Effector CD8-positive, alpha-beta T cell (primary cell): ENCODE data around the gene ZNF394.

ENCODE experiments used
- DNase-seq: peaks from one replicate; lab custom pipeline; 2025; lab: John Stamatoyannopoulos, UW

The ZNF394 gene

DNA sequence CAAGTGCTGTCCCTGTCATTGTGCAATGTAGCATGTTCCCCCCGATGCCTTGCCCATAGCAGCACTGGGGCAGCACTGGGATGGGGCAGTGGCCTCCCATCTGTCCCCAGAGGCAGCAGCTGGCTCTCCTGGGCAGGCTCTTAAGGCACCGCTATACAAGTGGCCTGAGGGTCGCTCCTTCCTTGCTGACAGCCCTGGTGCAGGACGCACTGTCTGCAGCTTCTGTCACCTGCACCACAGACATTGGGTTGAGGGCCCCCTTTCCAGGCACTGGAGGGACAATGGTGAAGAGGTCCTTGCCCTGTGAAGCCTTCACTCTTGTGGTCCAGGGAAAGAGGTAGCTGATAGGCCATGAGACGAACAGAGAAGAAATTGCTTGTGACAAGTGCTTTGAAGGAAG, 50.8 kb downstream of the ZNF394 start:
- no peak for DNase-seq

DNA sequence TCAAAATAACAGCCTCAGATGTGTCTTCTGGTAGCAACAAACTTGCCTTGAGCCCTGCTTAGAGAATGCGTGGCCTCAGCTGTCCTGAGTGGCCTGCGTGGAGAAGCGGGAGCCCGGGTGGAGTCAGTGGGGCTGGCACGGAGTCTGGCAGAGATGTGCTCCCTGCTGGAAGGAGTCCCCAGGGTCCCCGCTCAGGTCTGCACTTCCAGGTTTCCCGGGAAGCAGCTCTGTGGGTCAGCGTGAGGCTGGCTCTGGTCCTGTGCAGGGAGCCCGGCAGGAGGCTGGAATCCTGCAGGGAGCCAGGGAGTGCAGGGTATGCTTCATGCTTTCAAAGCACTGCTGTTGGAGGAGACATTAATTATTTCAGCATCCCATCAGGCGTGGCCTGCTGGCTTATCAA, 51.2 kb downstream of the ZNF394 start:
- no peak for DNase-seq

DNA sequence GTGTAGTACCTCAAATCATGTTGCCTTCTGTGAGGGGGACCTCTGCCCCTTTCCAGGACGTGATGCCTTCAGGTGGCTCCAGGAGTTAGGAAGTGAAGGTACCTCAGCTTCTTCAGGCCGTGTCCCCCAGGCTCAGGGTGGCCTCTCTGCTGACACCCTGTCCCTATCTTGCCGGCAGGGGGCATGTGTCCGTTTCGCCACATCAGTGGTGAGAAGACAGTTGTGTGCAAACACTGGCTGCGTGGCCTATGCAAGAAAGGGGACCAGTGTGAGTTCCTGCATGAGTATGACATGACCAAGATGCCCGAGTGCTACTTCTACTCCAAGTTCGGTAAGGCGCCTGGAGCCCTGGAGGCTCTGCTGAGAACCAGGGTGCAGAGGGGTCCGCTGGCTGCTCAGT, 52.1 kb downstream of the ZNF394 start:
- no peak for DNase-seq

DNA sequence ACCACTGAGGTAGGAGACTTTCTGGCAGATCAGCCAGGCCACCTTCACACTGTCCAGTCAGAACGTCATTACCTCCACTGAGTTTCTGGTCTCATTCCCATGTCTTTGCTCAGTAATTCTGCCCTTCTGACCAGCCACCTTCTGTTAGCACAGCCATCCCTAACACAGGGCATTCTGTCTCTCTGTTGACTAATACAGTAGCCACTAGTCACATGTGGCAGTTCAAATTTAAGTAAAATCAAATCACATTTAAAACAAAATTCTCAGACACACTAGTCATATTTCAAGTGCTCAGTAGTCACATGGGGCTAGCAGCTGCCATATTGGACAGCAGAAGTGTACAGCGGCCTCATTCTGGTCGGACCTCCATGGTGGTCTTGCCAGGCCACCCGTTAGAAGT, 54.0 kb downstream of the ZNF394 start:
- no peak for DNase-seq
